Endothelial cell of umbilical vein (primary cell): ENCODE data around the gene FBXL22. TPM values are rescaled to one million over a fixed set of nuclear protein-coding genes. Genes with fewer than 3 reads are reported as not detected.

Experiments
- BruUV-seq: library from RNA; stranded (reverse); fragments of 400-500 nt; replicated peaks from 2 replicates; lab custom pipeline; 2021; lab: Mats Ljungman, UMichigan
- CTCF ChIA-PET: fragments of 300-600, 350-600 bp; sonication (Branson Sonifier 250); formaldehyde crosslinking; loops from one replicate; lab custom pipeline; 2021; ENCODE audit warnings: antibody characterized with exemption, inconsistent platforms; lab: Charles Lee
- POLR2A ChIA-PET: fragments of 300-600, 350-600 bp; sonication (Branson Sonifier 250); formaldehyde crosslinking; loops from one replicate; lab custom pipeline; 2021; ENCODE audit warnings: antibody characterized with exemption, inconsistent platforms; lab: Charles Lee
- DNase-seq: peaks from one replicate; pipeline ENCODE4 v3.0.0-alpha.2; 2011; ENCODE audit warnings: low read depth, low spot score
- FAIRE-seq: peaks from 2 replicates; lab custom pipeline; 2011; peaks lifted over from hg19 to GRCh38; lab: Jason Lieb, UNC
- H2AFZ ChIP-seq: 2 replicates; pipeline ENCODE4 v1.6.0; 2012; ENCODE audit warnings: low read depth, low read length, control low read depth, inconsistent platforms
- H3K27ac ChIP-seq: 2 replicates; pipeline ENCODE4 v1.5.1; 2011; ENCODE audit warnings: low read depth, mild to moderate bottlenecking, control low read depth, low read length, moderate library complexity; ENCODE audit not compliant: insufficient read depth
- H3K27me3 ChIP-seq, 2 experiments: 2 replicates each; pipeline versions ENCODE4 v1.6.0 to v1.6.1; 2011; ENCODE audit warnings: low read length in 2 of 2, mixed read lengths in 1 of 2; ENCODE audit not compliant: control insufficient read depth in 2 of 2, insufficient read depth in 2 of 2
- H3K36me3 ChIP-seq, 2 experiments: 2 replicates in 1 of 2; 3 replicates in 1 of 2; pipeline ENCODE4 v1.5.1; 2011; ENCODE audit warnings: low read length in 2 of 2, mild to moderate bottlenecking in 1 of 2, moderate library complexity in 1 of 2; ENCODE audit not compliant: control insufficient read depth in 2 of 2, insufficient read depth in 2 of 2; ENCODE audit errors: extremely low read depth in 1 of 2
- H3K4me1 ChIP-seq: 3 replicates; pipeline ENCODE4 v1.5.1; 2011; ENCODE audit warnings: mild to moderate bottlenecking, low read length; ENCODE audit not compliant: control insufficient read depth, insufficient read depth; ENCODE audit errors: extremely low read depth
- H3K4me2 ChIP-seq: 2 replicates; pipeline ENCODE4 v1.6.1; 2011; ENCODE audit warnings: low read length, control low read depth, mixed read lengths; ENCODE audit not compliant: insufficient read depth
- H3K4me3 ChIP-seq, 3 experiments: fragments of 200-600 bp in 1 of 3; sonication (generic), shearing (Covaris generic) in 1 of 3; replicated peaks in 1 of 3; 2 replicates each; pipeline ENCODE4 v1.5.1; 2011 to 2016; ENCODE audit warnings: control low read depth in 3 of 3, low read length in 3 of 3, mild to moderate bottlenecking in 2 of 3, inconsistent platforms in 1 of 3, low read depth in 1 of 3, moderate library complexity in 1 of 3; ENCODE audit not compliant: insufficient read depth in 1 of 3
- H3K79me2 ChIP-seq: 2 replicates; pipeline ENCODE4 v1.6.0; 2012; ENCODE audit warnings: low read length, inconsistent platforms; ENCODE audit not compliant: control insufficient read depth, insufficient read depth
- H3K9ac ChIP-seq: replicated peaks from 2 replicates; pipeline ENCODE3; 2011; ENCODE audit warnings: low read length, control low read depth; ENCODE audit not compliant: insufficient read depth; ENCODE audit errors: extremely low read depth
- H3K9me1 ChIP-seq: replicated peaks from 3 replicates; pipeline ENCODE4 v1.6.0; 2011; ENCODE audit warnings: mild to moderate bottlenecking, low read length; ENCODE audit not compliant: control insufficient read depth, insufficient read depth; ENCODE audit errors: extremely low read depth
- H3K9me3 ChIP-seq: replicated peaks from 2 replicates; pipeline ENCODE4 v1.5.1; 2012; ENCODE audit warnings: low read length, inconsistent platforms; ENCODE audit not compliant: control insufficient read depth, insufficient read depth
- H4K20me1 ChIP-seq: replicated peaks from 2 replicates; pipeline ENCODE3; 2011; ENCODE audit warnings: mild to moderate bottlenecking, low read length; ENCODE audit not compliant: control insufficient read depth, insufficient read depth; ENCODE audit errors: extremely low read depth
- CTCF ChIP-seq, 2 donors: IDR thresholded peaks; 1 replicate in 1 of 2; 2 replicates in 1 of 2; pipeline ENCODE4 v1.5.1; 2011; ENCODE audit warnings: low read length in 2 of 2, mild to moderate bottlenecking in 2 of 2, moderate library complexity in 2 of 2, control low read depth in 1 of 2, inconsistent platforms in 1 of 2, low read depth in 1 of 2; ENCODE audit not compliant: insufficient read depth in 1 of 2; ENCODE audit errors: extremely low read depth in 1 of 2
- EZH2 ChIP-seq: IDR thresholded peaks from 2 replicates; pipeline ENCODE4 v1.6.1; 2012; ENCODE audit warnings: borderline replicate concordance, low read depth, mild to moderate bottlenecking, moderate library complexity, low read length, inconsistent platforms; ENCODE audit not compliant: severe bottlenecking
- FOS ChIP-seq: IDR thresholded peaks from 2 replicates; pipeline ENCODE4 v1.6.1; 2011; ENCODE audit warnings: mild to moderate bottlenecking, low read length, moderate library complexity, borderline replicate concordance; ENCODE audit not compliant: insufficient read depth
- GATA2 ChIP-seq: IDR thresholded peaks from 2 replicates; pipeline ENCODE4 v1.7.0; 2011; ENCODE audit warnings: low read depth, mild to moderate bottlenecking, moderate library complexity, mixed read lengths, low read length; ENCODE audit not compliant: insufficient read length, insufficient read depth
- JUN ChIP-seq: IDR thresholded peaks from 2 replicates; pipeline ENCODE4 v1.6.1; 2011; ENCODE audit warnings: borderline replicate concordance, low read depth; ENCODE audit not compliant: insufficient read length, insufficient read depth
- MAX ChIP-seq: IDR thresholded peaks from 2 replicates; pipeline ENCODE4 v1.6.1; 2011; ENCODE audit not compliant: insufficient read depth, insufficient read length
- MYC ChIP-seq: IDR thresholded peaks from one replicate; pipeline ENCODE4 v1.6.1; 2011; ENCODE audit warnings: mild to moderate bottlenecking, low read depth, low read length
- POLR2A ChIP-seq: IDR thresholded peaks from 2 replicates; pipeline ENCODE4 v1.6.1; 2012; ENCODE audit warnings: low read depth, mild to moderate bottlenecking, control low read depth, low read length
- POLR2AphosphoS5 ChIP-seq: IDR thresholded peaks from 2 replicates; pipeline ENCODE4 v1.6.1; 2012; ENCODE audit warnings: low read depth, mild to moderate bottlenecking, control low read depth, low read length, moderate library complexity; ENCODE audit not compliant: insufficient read depth
- dilution Hi-C: fragments of 300-500 bp; cut with MboI; formaldehyde crosslinking; loops from one replicate; pipeline ENCODE4 v1.15.0; 2019; ENCODE audit warnings: low sequenced_read_pairs; ENCODE audit not compliant: extremely low pct_ligation_motif_present
- intact Hi-C: fragments of 100-400 bp; cut with micrococcal nuclease; formaldehyde crosslinking; loops from one replicate; pipeline ENCODE4 v1.10.0; 2022
- polyA plus RNA-seq, 4 experiments: library from polyadenylated mRNA; depleted of rRNA in 3 of 4; stranded (reverse) in 3 of 4; unstranded in 1 of 4; fragments of >200 nt; gene quantifications; 2 replicates each; pipeline versions ENCODE4 v1.2.1 to v1.2.3, GENCODE V29; 2011 to 2012; ENCODE audit warnings: missing spikeins in 1 of 4
- total RNA-seq: library from RNA; stranded (reverse); gene quantifications from 2 replicates; pipeline ENCODE4 v1.2.3, GENCODE V29; 2021

Gene FBXL22
- total and polyA plus RNA-seq, 2 donors (not counting 3 experiments of a cell fraction or from before 2014, with no cell fraction given) = 0.06 TPM; not detected in 1

- dilution Hi-C loops (no loop called here), intact Hi-C loops (no loop called here)
- POLR2A ChIA-PET = no interaction called here
- no peak overlapping the region for H3K4me2 ChIP-seq
- no peaks in the 10 kb centered on the region for H3K9me1 ChIP-seq
- peaks cover 2% of the 10 kb centered on the region for H3K79me2 ChIP-seq
- no peak overlapping the region for H3K9ac ChIP-seq
- H3K27me3 ChIP-seq = no peaks in the 10 kb centered on the region
- no peak overlapping the region for H3K4me3 ChIP-seq
- CTCF ChIA-PET = interaction anchor here (0.7 kb wide), 2 partner anchors 9 to 13 kb away, joined by 3 to 4 read pairs; no protein-coding TSS in a partner anchor
- peaks cover 11 to 15% of the 10 kb centered on the region in 2 experiments for H3K36me3 ChIP-seq
- H4K20me1 ChIP-seq = no peaks in the 10 kb centered on the region
- no peaks in the 10 kb centered on the region for H3K4me1 ChIP-seq
- TF ChIP-seq JUN (no peak), EZH2 (no peak), POLR2A (no peak), CTCF (IDR thresholded peaks at IDR 0.05; ENCODE audit: extremely low read depth in 1 of 2, insufficient read depth in 1 of 2, low read depth in 1 of 2, low read length in 2 of 2) (no peak), GATA2 (no peak), MAX (no peak), FOS (no peak), MYC (no peak), POLR2AphosphoS5 (no peak)
- H3K9me3 ChIP-seq = no peaks in the 10 kb centered on the region
- H3K27ac ChIP-seq = no peak overlapping the region
- no TSS peak for BruUV-seq
- FAIRE-seq (peak; percentile 8), DNase-seq (peak; percentile 36)
- H2AFZ ChIP-seq = no peak overlapping the region
Observed at GRCh38 chr15:63587527-63587926, 9.7 kb upstream of the FBXL22 start.
